Epithelial cell of proximal tubule (primary cell): ENCODE data around the gene COL11A1. TPM values are rescaled to one million over a fixed set of nuclear protein-coding genes. Genes with fewer than 3 reads are reported as not detected.

Experiments used
- DNase-seq: peaks from one replicate; pipeline ENCODE4 v3.0.0-alpha.2; 2011; ENCODE audit warnings: low read depth
- H3K4me3 ChIP-seq: 2 replicates; pipeline ENCODE4 v1.5.1; 2011; ENCODE audit warnings: low read depth, mild to moderate bottlenecking, low read length
- total RNA-seq: library from RNA; depleted of rRNA; stranded (reverse); fragments of >200 nt; gene quantifications from 2 replicates; pipeline ENCODE4 v1.2.3, GENCODE V29; 2015
- TF ChIP-seq, protein P1 (sequence below): conservative IDR thresholded peaks from 2 replicates; pipeline ENCODE4 v1.5.1; 2012; ENCODE audit warnings: low read depth, mild to moderate bottlenecking, low read length

The COL11A1 gene
- total RNA-seq, 1 donor from 2014 or later = 8.2 TPM

DNA sequence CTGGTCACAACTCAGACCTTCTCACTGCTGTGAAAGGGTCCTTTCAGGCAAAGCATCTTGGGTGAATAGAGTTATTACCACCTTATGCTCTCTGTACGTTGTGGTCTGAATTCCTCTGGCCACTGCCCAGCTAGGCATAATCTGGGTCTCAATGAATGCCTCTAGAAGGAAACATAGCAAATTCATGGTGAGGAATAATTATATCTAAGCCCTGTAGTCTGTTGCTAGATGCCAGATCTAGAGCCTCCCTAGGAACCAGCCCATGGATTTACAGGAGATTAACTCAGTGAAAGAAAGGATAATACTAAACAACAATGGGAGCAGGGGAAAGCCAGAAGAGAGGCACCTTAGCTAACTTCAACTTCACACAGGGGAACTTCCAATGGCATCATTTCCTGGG, 2.4 kb upstream of the COL11A1 start:
- TF ChIP-seq, protein P1, sequence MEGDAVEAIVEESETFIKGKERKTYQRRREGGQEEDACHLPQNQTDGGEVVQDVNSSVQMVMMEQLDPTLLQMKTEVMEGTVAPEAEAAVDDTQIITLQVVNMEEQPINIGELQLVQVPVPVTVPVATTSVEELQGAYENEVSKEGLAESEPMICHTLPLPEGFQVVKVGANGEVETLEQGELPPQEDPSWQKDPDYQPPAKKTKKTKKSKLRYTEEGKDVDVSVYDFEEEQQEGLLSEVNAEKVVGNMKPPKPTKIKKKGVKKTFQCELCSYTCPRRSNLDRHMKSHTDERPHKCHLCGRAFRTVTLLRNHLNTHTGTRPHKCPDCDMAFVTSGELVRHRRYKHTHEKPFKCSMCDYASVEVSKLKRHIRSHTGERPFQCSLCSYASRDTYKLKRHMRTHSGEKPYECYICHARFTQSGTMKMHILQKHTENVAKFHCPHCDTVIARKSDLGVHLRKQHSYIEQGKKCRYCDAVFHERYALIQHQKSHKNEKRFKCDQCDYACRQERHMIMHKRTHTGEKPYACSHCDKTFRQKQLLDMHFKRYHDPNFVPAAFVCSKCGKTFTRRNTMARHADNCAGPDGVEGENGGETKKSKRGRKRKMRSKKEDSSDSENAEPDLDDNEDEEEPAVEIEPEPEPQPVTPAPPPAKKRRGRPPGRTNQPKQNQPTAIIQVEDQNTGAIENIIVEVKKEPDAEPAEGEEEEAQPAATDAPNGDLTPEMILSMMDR = no peak
- no peak overlapping the region for H3K4me3 ChIP-seq
- DNase-seq = no peak

DNA sequence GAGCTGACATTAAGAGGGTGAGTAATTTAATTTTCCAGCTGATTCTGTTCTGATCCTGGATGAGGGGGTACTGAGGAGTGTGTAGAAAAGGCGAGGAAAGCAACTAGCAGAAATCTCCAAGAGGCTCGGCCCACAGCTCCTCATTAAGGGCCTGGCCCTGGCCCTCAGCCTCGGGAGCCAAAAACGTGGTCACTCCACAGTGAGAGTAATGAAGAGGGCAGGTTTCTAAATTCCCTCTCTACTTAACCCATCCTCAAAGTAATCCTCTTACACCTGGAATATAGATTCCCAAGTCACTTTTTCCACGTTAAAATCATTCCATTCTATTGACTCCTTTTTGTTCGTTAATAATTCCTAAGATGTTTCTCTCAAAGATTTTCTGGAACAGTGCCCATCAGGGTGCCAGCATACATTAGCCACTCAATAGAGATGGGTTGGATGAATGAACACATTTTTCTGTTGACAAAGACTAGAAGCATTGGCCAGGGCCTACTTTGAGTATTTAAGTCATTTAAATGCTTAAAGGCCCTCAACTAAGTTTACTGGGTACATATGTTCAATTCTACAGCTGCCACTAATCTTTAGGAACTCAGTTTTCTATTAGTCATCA, 1.1 kb upstream of the COL11A1 start:
- no peak overlapping the region for H3K4me3 ChIP-seq
- no peak for DNase-seq
- TF ChIP-seq, protein P1 = no peak

DNA sequence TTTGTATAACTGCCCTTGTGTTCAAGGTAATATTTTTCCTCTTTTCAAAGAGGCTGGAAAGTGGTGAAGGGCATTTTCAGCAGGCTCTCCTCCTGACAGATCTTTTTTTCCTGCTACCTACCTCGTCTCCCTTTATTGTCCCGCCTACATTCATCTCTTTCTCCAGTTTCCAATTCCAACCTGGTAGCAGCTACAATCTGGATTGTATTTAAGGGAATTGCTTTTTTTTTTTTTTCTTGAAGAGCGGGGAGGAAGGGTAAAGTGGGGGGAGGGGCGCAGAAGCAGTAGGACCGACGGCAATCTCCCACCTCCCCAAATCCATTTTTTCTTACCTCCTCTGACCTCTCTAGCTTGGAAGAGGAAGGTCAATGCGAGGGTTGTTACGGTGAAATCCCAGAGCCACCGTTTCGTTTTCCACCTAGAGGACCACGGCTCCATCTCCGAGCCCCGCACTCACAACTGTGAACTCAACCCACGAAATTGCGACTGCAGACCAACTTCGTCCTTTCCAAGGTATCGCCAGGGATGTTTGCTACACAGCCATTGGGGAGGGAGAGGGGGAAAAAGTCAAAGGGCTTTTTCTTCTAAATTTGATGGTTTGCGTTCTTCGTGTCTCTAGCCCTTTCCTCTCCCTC, 464 bp downstream of the COL11A1 start:
- DNase-seq = no peak
- peak overlapping the region; percentile 42 for H3K4me3 ChIP-seq
- TF ChIP-seq, protein P1 = no peak

DNA sequence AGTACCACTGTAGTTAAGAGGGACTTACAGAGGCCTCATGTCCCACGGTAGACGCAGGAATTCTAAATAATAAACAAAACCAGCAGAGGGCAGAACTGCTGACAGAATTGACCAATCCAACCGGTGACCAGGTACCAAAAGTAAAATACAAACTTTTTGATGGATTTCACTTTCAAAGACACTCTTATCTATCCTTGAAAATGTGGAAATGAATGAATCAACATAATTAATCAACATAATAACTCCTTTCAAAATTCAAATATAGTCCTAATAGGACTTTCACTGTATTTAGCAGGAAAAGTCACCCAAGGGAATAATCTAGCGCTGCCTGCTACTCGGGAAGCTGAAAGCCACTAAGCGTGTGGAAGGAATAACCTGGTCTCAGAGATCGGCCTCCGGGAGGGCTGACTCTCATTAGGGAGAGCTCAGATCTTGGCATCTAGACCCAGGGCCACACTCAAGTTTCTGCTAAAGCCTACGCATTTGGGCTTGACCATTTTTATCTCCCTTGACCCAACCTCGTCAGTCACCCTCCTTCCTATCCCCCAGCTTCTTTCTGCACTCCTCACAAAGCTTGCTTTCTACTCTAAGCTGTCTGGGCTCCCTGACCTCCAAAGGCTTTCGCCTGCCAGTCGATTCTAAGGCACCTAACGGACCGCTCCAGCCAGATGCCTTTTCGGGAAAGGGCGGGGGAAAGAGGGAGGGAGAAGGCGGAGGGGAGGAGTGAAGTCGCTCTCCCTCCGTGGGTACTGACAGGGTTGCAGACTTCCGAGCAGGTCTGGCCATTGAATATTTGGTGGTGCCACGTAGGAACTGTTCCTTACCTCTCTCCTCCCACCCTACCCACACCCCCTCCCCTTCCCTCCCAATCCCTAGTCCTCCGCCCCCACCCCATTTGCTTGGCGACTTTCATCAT, 1.6 kb downstream of the COL11A1 start:
- H3K4me3 ChIP-seq = peak overlapping the region; percentile 59
- DNase-seq = peak; percentile 18
- TF ChIP-seq, protein P1 = peak; percentile 70

DNA sequence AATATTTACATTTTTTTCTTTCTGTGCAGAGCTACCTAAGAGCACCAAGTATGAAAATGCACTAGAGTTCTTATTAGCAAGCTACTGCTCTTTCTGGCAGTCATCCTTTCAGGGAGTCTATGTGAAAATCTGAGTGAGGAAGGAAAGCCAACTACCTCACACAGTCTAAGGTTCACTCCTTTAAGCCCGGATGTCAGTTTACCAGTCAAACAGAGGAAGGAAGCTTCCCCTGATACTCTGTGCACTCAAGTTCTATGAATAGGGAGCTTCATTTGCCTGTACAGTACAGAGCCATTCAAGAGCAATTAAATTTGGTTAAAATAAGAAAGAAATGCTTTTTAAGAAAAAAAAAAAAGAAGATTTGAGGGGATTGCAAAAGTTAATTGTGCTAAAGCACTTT, 6.9 kb downstream of the COL11A1 start:
- TF ChIP-seq, protein P1 = no peak
- H3K4me3 ChIP-seq = no peak overlapping the region
- DNase-seq = no peak

DNA sequence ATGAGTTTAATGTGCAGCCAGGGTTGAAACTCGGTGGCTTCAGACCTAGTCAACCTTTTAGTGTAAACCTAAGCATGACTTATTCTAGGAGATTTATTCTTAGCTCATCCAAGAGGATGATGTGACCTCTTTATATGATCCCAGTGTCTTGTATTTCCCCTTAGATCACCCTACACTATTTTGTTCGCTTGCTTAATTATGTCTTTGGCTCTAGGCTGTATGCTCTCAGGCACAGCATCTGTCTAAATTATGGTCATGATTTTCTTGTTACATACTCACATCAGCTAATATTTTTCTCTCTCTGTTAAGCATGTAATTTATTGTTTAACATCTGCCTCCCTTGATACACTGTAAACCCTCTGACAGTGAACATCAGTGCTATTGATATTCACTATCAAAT, 19.1 kb downstream of the COL11A1 start:
- TF ChIP-seq, protein P1 = no peak
- no peak overlapping the region for H3K4me3 ChIP-seq
- no peak for DNase-seq
